ENCODE measurements around the gene TBC1D12.

Gene TBC1D12

DNA sequence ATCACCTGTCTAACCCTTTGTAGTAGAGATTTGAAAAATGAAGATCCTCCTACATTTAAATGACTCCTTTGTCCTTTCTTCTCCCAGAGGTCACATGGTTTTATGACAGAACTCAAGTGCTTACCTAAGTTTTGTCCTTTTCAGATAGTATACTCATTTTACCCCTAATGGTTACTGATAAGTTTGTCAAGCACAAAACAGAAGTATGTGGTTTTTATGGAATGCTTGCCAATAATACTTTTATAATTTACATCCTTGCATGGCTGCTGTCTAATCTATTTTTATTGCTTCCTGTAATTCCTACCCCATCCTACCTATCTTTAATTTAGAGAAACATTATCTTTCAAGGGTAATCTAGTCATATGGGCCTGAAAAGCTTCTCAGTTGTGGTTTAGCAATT, 180.8 kb downstream of the TBC1D12 start:
- DNase-seq (no peak), ATAC-seq (no peak)
- Mint-ChIP-seq H3K4me3 (no peak overlapping the region), H3K4me1 (no peaks in the 10 kb centered on the region), H3K27me3 (no peaks in the 10 kb centered on the region), H3K36me3 (ENCODE audit: low read depth) (peaks cover 39% of the 10 kb centered on the region), H3K27ac (no peak overlapping the region), H3K9me3 (no peaks in the 10 kb centered on the region)

Data from activated naive CD8-positive, alpha-beta T cell treated with anti-CD3 and anti-CD28 coated beads, Interleukin-2, amount 50 U/mL, for 24 hours (primary cell).